Measurements from ENCODE around the gene USP40. TPM values are rescaled to one million over a fixed set of nuclear protein-coding genes. Genes with fewer than 3 reads are reported as not detected.

USP40 gene
- total and polyA plus RNA-seq, 7 experiments from 2014 or later = 3.9 to 24.3 (median 16.4) TPM

GRCh38 chr2:233486778-233487552 lies 79.6 kb downstream of the USP40 start:
- no peak overlapping the region for H3K4me3 ChIP-seq (ENCODE audit: low read length)
- Mint-ChIP-seq H3K27me3 (no peaks in the 10 kb centered on the region), H3K36me3 (peaks cover 0 to 57% (median 18%) of the 10 kb centered on the region in 5 donors), H3K9me3 (peaks cover 0 to 1% (median 0%) of the 10 kb centered on the region in 11 donors), H3K4me3 (no peak overlapping the region), H3K27ac (peak overlapping the region in 2 of 9 donors; percentile 3 to 52), H3K4me1 (peaks cover 0 to 2% (median 0%) of the 10 kb centered on the region in 7 donors)
- no peak for ATAC-seq
- DNase-seq = no peak
- ChIA-PET POLR2A (no interaction called here), CTCF (interaction anchor here (0.5 kb wide), 1 partner anchor 198 kb away, joined by 3 read pairs; no protein-coding TSS in a partner anchor)
- H3K4me1 ChIP-seq (ENCODE audit: control insufficient read depth in 2 of 2, insufficient read depth in 2 of 2, low read length in 2 of 2) = no peaks in the 10 kb centered on the region
- no peaks in the 10 kb centered on the region for H3K27me3 ChIP-seq (ENCODE audit: control insufficient read depth in 2 of 2, insufficient read depth in 2 of 2, low read length in 2 of 2)
- H3K36me3 ChIP-seq (ENCODE audit: control insufficient read depth in 2 of 3, insufficient read depth in 3 of 3, low read length in 3 of 3) = peaks cover 4 to 64% (median 14%) of the 10 kb centered on the region in 3 experiments
- intact Hi-C loops (cut with micrococcal nuclease) = no loop called here
- no peaks in the 10 kb centered on the region for H3K9me3 ChIP-seq (ENCODE audit: control insufficient read depth in 2 of 3, low read length in 3 of 3)
- no peak overlapping the region for H3K27ac ChIP-seq (ENCODE audit: low read depth, low read length)

- H3K9me3 Mint-ChIP-seq = peaks cover 0 to 1% (median 0%) of the 10 kb centered on the region in 11 donors
- POLR2A ChIA-PET = interaction anchor here (0.6 kb wide), 1 partner anchor 65 kb away, joined by 4 read pairs; no protein-coding TSS in a partner anchor
- H3K27me3 ChIP-seq (ENCODE audit: control insufficient read depth in 2 of 2, insufficient read depth in 2 of 2, low read length in 2 of 2) = no peaks in the 10 kb centered on the region
- H3K9me3 ChIP-seq (ENCODE audit: control insufficient read depth in 2 of 3, low read length in 3 of 3) = no peaks in the 10 kb centered on the region
- H3K36me3 ChIP-seq (ENCODE audit: control insufficient read depth in 2 of 3, insufficient read depth in 3 of 3, low read length in 3 of 3) = peaks cover 4 to 69% (median 14%) of the 10 kb centered on the region in 3 experiments
- H3K4me1 Mint-ChIP-seq = peaks cover 0 to 2% (median 0%) of the 10 kb centered on the region in 7 donors
- DNase-seq = no peak
- H3K27ac Mint-ChIP-seq = peak overlapping the region in 2 of 9 donors; percentile 3 to 52
- H3K4me3 Mint-ChIP-seq = no peak overlapping the region
- no peak overlapping the region for H3K27ac ChIP-seq (ENCODE audit: low read depth, low read length)
- intact Hi-C loops (cut with micrococcal nuclease) = no loop called here
- H3K4me3 ChIP-seq (ENCODE audit: low read length) = no peak overlapping the region
- CTCF ChIA-PET = no interaction called here
- H3K36me3 Mint-ChIP-seq = peaks cover 0 to 50% (median 20%) of the 10 kb centered on the region in 5 donors
- no peaks in the 10 kb centered on the region for H3K4me1 ChIP-seq (ENCODE audit: control insufficient read depth in 2 of 2, insufficient read depth in 2 of 2, low read length in 2 of 2)
- H3K27me3 Mint-ChIP-seq = no peaks in the 10 kb centered on the region
- ATAC-seq = no peak
These were observed 80.2 kb downstream of the USP40 start for GRCh38 chr2:233486357-233486756.

- H3K27ac ChIP-seq (ENCODE audit: low read depth, low read length) = no peak overlapping the region
- Mint-ChIP-seq H3K36me3 (peaks cover 0 to 46% (median 20%) of the 10 kb centered on the region in 5 donors), H3K4me1 (peaks cover 0 to 2% (median 0%) of the 10 kb centered on the region in 7 donors), H3K9me3 (peaks cover 0 to 1% (median 0%) of the 10 kb centered on the region in 11 donors), H3K27me3 (no peaks in the 10 kb centered on the region), H3K27ac (peak overlapping the region in 2 of 9 donors; percentile 17 to 42), H3K4me3 (no peak overlapping the region)
- no peaks in the 10 kb centered on the region for H3K4me1 ChIP-seq (ENCODE audit: control insufficient read depth in 2 of 2, insufficient read depth in 2 of 2, low read length in 2 of 2)
- peaks cover 4 to 70% (median 14%) of the 10 kb centered on the region in 3 experiments for H3K36me3 ChIP-seq (ENCODE audit: control insufficient read depth in 2 of 3, insufficient read depth in 3 of 3, low read length in 3 of 3)
- intact Hi-C loops (cut with micrococcal nuclease) = no loop called here
- ChIA-PET CTCF (no interaction called here), POLR2A (interaction anchor here (0.6 kb wide), 1 partner anchor 66 kb away, joined by 4 read pairs; no protein-coding TSS in a partner anchor)
- ATAC-seq (no peak), DNase-seq (no peak)
- no peaks in the 10 kb centered on the region for H3K9me3 ChIP-seq (ENCODE audit: control insufficient read depth in 2 of 3, low read length in 3 of 3)
- H3K4me3 ChIP-seq (ENCODE audit: low read length) = no peak overlapping the region
- H3K27me3 ChIP-seq (ENCODE audit: control insufficient read depth in 2 of 2, insufficient read depth in 2 of 2, low read length in 2 of 2) = no peaks in the 10 kb centered on the region
These were observed 80.9 kb downstream of the USP40 start for GRCh38 chr2:233485726-233486125.

- Mint-ChIP-seq H3K4me1 (peaks cover 0 to 2% (median 0%) of the 10 kb centered on the region in 7 donors), H3K4me3 (no peak overlapping the region), H3K27me3 (no peaks in the 10 kb centered on the region), H3K9me3 (peaks cover 0 to 1% (median 0%) of the 10 kb centered on the region in 11 donors), H3K27ac (peak overlapping the region in 3 of 9 donors; percentile 39 to 54 (median 51)), H3K36me3 (peaks cover 0 to 36% (median 14%) of the 10 kb centered on the region in 5 donors)
- ChIA-PET CTCF (no interaction called here), POLR2A (interaction anchor here (0.6 kb wide), 1 partner anchor 724 kb away, joined by 3 read pairs; no protein-coding TSS in a partner anchor)
- no peaks in the 10 kb centered on the region for H3K27me3 ChIP-seq (ENCODE audit: control insufficient read depth in 2 of 2, insufficient read depth in 2 of 2, low read length in 2 of 2)
- ATAC-seq (no peak), DNase-seq (no peak)
- H3K4me1 ChIP-seq (ENCODE audit: control insufficient read depth in 2 of 2, insufficient read depth in 2 of 2, low read length in 2 of 2) = no peaks in the 10 kb centered on the region
- H3K4me3 ChIP-seq (ENCODE audit: low read length) = no peak overlapping the region
- H3K27ac ChIP-seq (ENCODE audit: low read depth, low read length) = no peak overlapping the region
- intact Hi-C loops (cut with micrococcal nuclease) = no loop called here
- no peaks in the 10 kb centered on the region for H3K9me3 ChIP-seq (ENCODE audit: control insufficient read depth in 2 of 3, low read length in 3 of 3)
- peaks cover 0 to 69% (median 14%) of the 10 kb centered on the region in 3 experiments for H3K36me3 ChIP-seq (ENCODE audit: control insufficient read depth in 2 of 3, insufficient read depth in 3 of 3, low read length in 3 of 3)
These were observed 84.0 kb downstream of the USP40 start for GRCh38 chr2:233482616-233483015.

- Histone ChIP-seq H3K36me3 (ENCODE audit: control insufficient read depth in 2 of 3, insufficient read depth in 3 of 3, low read length in 3 of 3) (peaks cover 0 to 78% (median 14%) of the 10 kb centered on the region in 3 experiments), H3K9me3 (ENCODE audit: control insufficient read depth in 2 of 3, low read length in 3 of 3) (no peaks in the 10 kb centered on the region), H3K4me1 (ENCODE audit: control insufficient read depth in 2 of 2, insufficient read depth in 2 of 2, low read length in 2 of 2) (no peaks in the 10 kb centered on the region), H3K4me3 (ENCODE audit: low read length) (no peak overlapping the region), H3K27ac (ENCODE audit: low read depth, low read length) (no peak overlapping the region), H3K27me3 (ENCODE audit: control insufficient read depth in 2 of 2, insufficient read depth in 2 of 2, low read length in 2 of 2) (no peaks in the 10 kb centered on the region)
- Mint-ChIP-seq H3K27ac (peak overlapping the region in 3 of 9 donors; percentile 43 to 54 (median 51)), H3K4me3 (no peak overlapping the region), H3K9me3 (peaks cover 0 to 1% (median 0%) of the 10 kb centered on the region in 11 donors), H3K27me3 (no peaks in the 10 kb centered on the region), H3K36me3 (peaks cover 0 to 38% (median 14%) of the 10 kb centered on the region in 5 donors), H3K4me1 (peaks cover 0 to 2% (median 0%) of the 10 kb centered on the region in 7 donors)
- ATAC-seq = no peak
- CTCF ChIA-PET = no interaction called here
- DNase-seq = no peak
- POLR2A ChIA-PET = no interaction called here
- intact Hi-C loops (cut with micrococcal nuclease) = no loop called here
These were observed 85.0 kb downstream of the USP40 start for GRCh38 chr2:233481368-233482142.

- no peaks in the 10 kb centered on the region for H3K9me3 ChIP-seq (ENCODE audit: control insufficient read depth in 2 of 3, low read length in 3 of 3)
- no peak overlapping the region for H3K4me3 ChIP-seq (ENCODE audit: low read length)
- ATAC-seq (peak; percentile 8), DNase-seq (no peak)
- ChIA-PET POLR2A (no interaction called here), CTCF (no interaction called here)
- peaks cover 0 to 76% (median 14%) of the 10 kb centered on the region in 3 experiments for H3K36me3 ChIP-seq (ENCODE audit: control insufficient read depth in 2 of 3, insufficient read depth in 3 of 3, low read length in 3 of 3)
- Mint-ChIP-seq H3K4me3 (no peak overlapping the region), H3K27me3 (no peaks in the 10 kb centered on the region), H3K27ac (no peak overlapping the region), H3K4me1 (peaks cover 0 to 2% (median 0%) of the 10 kb centered on the region in 7 donors), H3K9me3 (no peaks in the 10 kb centered on the region), H3K36me3 (peaks cover 0 to 38% (median 14%) of the 10 kb centered on the region in 5 donors)
- H3K4me1 ChIP-seq (ENCODE audit: control insufficient read depth in 2 of 2, insufficient read depth in 2 of 2, low read length in 2 of 2) = no peaks in the 10 kb centered on the region
- intact Hi-C loops (cut with micrococcal nuclease) = no loop called here
- no peak overlapping the region for H3K27ac ChIP-seq (ENCODE audit: low read depth, low read length)
- H3K27me3 ChIP-seq (ENCODE audit: control insufficient read depth in 2 of 2, insufficient read depth in 2 of 2, low read length in 2 of 2) = no peaks in the 10 kb centered on the region
These were observed 85.9 kb downstream of the USP40 start for GRCh38 chr2:233480490-233481202.

Data from naive thymus-derived CD4-positive, alpha-beta T cell (primary cell).